Right hindlimb (tissue), 1 donor: Measurements from ENCODE around the gene TEX14.

Experiments used
- DNase-seq: peaks from one replicate; pipeline ENCODE4 v3.0.0-alpha.2; 2018

TEX14 gene

GRCh38 chr17:58648236-58648635 lies 43.6 kb downstream of the TEX14 start:
- DNase-seq, result no peak

- DNase-seq, result no peak
These were observed 48.7 kb downstream of the TEX14 start for GRCh38 chr17:58643147-58643546.

DNA sequence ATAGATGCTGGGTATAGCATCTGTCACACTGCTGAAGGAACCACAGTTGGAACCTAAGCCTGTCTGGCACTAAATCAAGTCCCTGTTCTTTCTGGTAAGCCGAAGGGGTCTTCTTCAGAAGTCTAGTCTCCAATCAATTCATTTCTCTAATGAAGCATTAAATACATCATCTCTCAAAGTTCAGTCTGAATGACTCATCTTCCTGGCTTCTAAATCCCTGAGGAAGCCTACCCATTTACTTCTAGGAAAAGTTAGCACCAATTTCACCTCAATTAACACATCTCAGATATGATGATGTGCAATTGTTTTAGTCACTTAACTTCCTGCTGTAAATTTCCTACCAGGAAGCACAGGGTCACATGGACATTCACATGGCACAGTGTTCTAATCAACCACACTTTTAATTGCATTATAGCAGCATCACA lies 49.9 kb downstream of the TEX14 start:
- DNase-seq, result no peak

GRCh38 chr17:58640202-58640601 lies 51.6 kb downstream of the TEX14 start:
- DNase-seq, result no peak

DNA sequence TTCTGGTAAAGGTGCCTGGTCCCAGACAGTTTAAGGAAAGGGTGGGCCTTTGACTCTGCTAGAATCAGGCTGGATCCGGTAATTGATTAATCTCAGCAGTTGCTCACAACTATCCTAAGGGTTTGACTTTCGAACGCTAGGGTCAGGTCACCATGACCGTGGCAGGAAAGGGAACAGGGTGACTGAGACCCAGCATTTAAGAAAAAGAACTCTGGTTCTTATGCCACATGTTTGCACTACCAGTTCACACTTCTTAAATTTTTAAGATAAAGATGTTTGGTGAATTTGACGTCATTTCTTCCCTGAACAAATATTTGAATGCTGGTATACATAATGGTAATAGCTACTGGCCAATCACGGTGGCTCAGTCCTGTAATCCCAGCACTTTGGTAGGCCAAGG lies 52.2 kb downstream of the TEX14 start:
- DNase-seq, result no peak

- DNase-seq, result no peak
These were observed 54.8 kb downstream of the TEX14 start for GRCh38 chr17:58637011-58637570.

DNA sequence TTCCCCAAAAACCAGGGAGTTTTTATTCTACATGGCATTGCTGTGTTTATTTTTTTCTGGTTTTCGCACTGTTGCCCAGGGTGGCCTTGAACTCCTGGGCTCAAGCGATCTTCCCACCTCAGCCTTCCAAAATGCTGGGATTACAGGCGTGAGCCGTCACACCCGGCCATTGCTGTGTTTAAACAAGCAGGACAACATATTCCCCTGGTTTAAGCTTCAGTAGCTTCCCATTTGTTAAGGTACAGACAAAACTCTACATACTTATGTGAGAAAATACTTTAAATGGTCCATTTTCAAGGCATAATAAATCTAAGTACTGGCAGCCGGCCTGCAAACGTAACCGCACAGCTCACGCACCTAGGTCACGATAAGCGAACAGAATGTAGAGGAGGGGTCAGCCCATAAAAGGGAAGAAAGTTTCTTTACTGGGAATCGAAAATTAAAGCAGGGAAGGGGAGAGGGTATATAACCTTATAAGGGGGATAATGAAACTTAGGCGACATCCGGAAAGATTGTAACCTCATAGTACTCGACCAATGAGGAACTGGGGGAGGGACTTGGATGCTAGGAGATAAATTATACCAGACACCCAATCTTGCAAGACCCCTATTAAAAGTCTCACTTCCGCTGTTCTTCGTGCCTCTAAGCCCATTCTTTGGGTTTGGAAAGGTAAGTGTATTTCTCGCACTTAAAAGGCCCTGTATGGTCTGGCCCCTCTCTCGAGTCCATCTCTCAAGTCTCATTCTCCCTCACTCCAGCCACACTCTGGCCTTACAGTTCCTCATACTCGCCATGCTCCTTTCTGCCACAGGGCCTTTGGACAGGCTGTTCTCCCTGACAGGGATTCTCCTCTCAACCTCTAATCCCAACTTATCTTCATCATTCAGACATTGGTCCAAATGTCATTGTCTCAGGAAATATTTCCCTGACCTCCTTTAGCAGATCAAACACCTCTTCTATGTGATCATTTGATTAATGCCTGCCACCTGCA lies 59.2 kb downstream of the TEX14 start:
- no peak for DNase-seq

- peak; percentile 98 for DNase-seq
These were observed 60.1 kb downstream of the TEX14 start for GRCh38 chr17:58631523-58632323.

DNA sequence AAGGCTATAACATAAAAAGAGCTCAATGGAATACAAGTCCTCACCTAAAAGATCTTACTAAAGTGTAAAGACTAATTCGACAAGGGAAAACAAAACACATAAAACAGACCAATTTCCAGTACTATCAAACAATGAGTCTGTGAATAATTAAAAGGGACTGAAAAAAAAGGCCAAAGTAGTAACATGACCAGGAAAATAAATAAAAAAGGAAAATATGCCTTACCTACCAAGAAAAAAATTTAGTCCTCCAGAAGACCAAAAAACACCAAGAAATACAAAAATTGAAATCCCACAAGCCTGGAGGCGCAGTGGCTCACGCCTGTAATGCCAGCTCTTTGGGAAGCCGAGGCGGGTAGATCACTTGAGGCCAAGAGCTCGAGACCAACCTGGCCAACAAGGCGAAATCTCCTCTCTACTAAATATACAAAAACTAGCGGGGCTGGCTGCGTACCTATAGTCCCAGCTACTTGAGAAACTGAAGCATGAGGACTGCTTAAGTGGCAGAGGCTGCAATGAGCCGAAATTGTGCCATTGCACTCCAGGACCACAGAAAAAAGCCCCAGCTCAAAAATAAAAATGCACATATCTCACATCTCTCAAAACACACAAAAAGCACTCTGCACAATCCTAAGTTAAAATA lies 60.8 kb downstream of the TEX14 start:
- DNase-seq, result peak; percentile 44

GRCh38 chr17:58626905-58627304 lies 64.9 kb downstream of the TEX14 start:
- DNase-seq, result no peak

- no peak for DNase-seq
These were observed 67.1 kb downstream of the TEX14 start for GRCh38 chr17:58624751-58625150.

DNA sequence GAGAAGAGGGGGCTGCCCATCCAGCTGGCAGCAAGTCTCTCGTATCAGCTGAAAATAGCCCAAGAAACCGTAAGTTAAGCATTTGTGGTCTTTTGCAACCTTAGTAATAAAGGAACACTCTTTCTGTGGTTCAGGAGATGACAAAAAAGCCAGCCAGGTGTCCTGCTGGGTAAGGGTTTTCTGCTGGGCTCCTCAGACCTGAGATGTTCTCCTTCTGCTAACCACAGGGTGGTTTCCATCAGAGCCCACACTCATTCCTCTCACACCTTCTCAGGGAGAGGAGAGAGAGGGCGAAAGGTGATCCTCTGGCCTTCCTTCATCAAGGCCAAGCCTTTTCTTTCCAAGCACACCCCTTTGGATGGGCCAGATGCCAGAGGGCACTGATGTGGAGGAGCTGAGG lies 70.7 kb downstream of the TEX14 start:
- DNase-seq, result no peak

GRCh38 chr17:58618336-58618735 lies 73.5 kb downstream of the TEX14 start:
- no peak for DNase-seq

- no peak for DNase-seq
These were observed 74.3 kb downstream of the TEX14 start for GRCh38 chr17:58617563-58617962.

- DNase-seq, result no peak
These were observed 75.8 kb downstream of the TEX14 start for GRCh38 chr17:58615768-58616659.

- DNase-seq, result no peak
These were observed 76.9 kb downstream of the TEX14 start for GRCh38 chr17:58614859-58615459.

- DNase-seq, result no peak
These were observed 80.5 kb downstream of the TEX14 start for GRCh38 chr17:58611331-58611730.

DNA sequence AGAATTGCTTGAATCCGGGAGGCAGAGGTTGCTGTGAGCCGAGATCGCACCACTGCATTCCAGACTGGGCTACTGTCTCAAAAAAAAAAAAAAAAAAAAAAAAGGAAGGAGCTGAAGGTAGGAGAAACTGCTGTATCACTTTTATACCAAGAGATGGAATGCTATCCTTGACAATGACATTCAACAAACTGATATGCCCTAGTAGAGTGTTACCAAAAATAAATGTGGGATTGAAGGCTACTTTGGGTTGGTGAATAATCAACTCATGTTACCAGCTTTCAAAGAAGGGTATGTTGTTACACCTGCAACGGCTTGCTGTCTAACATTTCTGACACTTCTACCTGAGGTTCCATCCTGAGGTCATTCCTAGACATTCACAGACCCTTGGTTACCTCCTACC lies 84.9 kb downstream of the TEX14 start:
- DNase-seq, result no peak

DNA sequence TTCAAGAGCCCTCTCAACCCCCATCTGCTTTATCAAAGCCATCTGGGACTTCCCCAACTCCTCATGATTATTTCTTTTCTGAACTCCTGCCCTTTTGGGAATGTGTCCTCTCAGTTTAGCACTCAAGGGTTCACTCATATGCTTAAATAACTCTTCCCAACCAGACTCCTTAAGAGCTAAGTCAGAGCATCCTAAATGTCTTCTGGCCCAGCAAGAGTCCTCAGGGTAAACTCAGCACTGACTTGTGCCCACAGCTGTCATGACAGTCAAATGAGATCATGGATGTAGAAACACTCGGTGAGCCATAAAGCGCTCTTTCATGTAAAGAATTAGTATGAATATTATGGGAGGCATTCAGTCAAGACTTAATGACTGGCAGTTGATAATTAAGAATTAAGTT lies 85.9 kb downstream of the TEX14 start:
- no peak for DNase-seq

DNA sequence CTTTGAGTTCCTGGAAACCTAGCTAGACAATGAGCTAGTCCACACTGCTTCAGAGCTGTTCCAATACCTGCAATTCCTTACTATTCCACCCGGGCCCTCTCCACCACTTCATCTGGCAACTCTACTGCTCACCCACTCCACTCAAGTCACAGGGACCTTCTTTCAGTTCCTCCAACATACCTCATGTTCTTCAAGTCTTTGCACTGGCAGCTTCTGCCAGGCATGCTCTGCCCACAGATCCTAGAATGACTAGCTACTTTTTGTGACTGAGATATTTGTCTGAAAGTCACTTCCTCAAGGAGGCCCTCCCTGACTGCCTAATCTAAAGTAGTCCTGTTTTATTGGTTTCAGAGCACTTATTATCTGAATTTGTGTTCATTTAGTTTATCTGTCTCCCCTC lies 86.4 kb downstream of the TEX14 start:
- DNase-seq, result no peak

DNA sequence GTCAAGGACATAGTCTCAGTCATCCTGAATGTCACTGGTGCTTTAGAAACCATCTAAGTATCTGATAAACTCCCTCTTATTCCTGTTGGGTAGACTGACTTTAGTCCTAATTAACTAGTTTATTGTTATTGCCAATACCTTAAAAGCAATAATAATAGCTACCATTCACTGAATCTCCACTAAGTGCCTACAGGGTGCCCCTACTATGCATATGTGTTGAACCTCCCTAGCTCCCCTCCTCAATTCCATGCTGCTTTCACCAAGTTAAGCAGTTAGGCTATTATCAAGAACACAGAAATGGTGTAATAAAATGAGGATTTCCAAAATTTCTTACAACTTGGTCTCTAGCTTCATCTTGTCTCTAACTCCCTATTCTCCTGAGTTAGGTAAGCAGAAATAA lies 89.9 kb downstream of the TEX14 start:
- no peak for DNase-seq

DNA sequence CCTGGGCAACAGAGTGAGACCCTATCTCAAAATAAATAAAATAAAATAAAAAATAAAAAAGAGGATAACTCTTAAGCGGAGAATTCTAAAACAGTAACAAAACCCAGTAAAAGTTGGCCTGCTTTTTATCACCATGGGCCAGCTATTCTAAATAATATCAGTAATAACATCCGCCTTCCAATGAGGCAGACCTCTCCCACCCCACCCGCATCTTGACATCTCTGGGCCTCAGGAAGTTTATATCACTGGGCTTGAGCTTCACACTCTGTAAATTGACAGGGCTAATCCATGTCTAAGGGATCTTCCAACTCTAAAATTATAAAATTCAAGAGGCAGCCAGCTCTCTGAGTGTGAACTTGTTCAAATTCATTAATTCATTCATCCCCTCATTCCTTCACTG lies 94.5 kb downstream of the TEX14 start:
- no peak for DNase-seq
